GM19043 (cell line): Measurements from ENCODE around the gene CHN1.
A peak's percentile ranks its signal among the peaks of the same experiment; 100 is the strongest.

Experiments used
- ATAC-seq: cut with Tn5 transposase; IDR thresholded peaks from one replicate; pipeline ENCODE4 v1.9.1; 2021; ENCODE audit warnings: low read depth; ENCODE audit not compliant: unreplicated experiment

CHN1 gene

DNA sequence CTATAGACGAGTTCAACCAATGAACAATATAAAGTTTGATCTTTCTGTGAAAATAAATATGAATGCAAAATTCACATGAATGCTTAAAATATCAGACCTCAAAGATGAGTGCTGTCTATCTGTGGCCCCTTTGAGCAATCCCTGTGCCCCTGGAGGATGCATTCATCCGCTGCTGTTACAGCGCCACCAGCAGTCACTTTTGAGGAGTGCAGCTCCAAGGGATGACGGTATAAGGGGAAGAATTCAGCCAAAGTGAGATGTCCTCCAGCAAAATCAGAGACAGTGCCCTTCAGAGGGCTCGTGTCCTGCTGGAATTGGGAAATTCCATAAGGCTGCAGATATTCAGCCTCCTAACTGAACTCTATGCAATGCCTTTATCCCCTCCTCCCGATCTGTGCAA lies 229.0 kb downstream of the CHN1 start:
- no peak for ATAC-seq

DNA sequence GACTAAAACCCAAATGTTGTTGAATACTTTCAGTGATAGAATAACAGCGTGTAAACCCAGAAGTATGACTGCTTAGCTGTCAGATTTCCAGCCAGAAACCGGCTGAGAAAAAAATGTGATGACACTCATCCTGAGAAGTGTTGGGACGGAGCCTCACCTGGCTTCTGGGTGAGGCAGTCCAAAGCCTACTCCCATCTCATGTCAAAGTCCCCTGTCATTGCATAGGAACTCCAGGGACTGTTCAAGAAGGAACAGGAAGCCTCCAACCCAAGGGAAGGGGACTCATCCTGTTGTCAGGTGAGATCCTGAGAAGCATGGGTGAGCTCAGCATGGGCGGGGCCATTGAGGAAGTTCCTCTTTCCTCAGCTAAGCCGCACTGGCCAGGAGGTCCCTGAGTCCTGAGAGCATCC lies 229.6 kb downstream of the CHN1 start:
- ATAC-seq, result no peak

DNA sequence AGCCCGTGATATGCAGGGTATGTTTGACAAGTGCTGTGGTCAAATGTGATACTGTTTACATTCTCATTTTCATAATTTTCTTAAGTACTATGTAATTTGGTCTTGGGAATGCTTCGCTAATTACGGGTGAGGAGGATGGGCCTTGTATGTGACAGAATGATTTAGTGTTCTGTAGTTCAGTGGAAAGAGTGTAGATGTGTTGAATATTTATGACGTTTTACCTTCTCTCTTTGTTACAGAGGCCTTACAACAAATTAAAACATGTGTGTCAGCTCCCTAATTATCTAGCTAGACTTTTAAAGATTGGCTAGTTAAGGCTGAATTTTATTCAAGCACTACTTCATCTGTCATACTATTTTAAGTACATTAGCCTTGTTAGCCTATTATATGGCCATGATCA lies 230.3 kb downstream of the CHN1 start:
- ATAC-seq, result no peak

GRCh38 chr2:174773215-174773614 lies 232.0 kb downstream of the CHN1 start:
- ATAC-seq, result no peak

- no peak for ATAC-seq
Observed at GRCh38 chr2:174772472-174772801, 232.7 kb downstream of the CHN1 start.

DNA sequence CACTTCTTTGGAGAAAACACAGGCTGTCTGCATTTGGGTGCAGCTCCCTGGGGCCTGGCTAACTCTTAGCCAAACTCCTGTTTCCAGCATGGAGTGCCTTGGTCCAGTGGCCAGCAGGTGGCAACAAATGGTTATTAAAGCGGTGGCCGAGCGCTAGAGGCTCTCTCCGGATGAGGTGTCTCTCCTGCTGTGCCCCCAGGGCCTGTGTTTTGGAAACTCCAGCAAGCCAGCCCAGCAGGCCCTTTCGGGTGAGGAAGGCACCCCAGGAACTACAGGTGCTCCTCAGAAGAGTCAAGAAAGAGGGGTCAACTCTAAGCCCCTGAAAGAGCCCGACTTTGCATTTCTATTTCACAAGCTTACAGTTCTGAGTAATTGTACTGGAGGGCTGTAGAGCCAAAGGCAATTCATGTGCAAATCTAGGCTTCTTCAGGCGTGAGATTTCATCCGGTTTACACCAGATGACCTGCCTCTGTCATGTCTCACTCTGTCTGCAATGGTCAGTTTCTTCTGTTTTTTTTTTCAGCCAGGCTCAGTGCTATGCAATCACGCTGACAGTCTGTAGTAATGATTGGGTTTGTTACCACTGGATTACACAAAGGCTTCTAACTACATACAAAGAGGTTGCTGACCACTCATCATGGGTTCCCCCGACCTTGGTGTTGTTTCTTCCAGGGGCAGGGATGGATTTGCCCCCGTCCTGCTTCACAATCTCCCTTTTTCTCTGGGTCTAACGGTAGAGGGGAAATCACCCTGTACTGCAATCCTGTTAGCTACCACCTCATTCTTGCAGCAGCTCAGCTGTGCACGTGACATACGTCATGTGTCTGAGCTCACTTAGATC lies 233.3 kb downstream of the CHN1 start:
- ATAC-seq, result no peak

DNA sequence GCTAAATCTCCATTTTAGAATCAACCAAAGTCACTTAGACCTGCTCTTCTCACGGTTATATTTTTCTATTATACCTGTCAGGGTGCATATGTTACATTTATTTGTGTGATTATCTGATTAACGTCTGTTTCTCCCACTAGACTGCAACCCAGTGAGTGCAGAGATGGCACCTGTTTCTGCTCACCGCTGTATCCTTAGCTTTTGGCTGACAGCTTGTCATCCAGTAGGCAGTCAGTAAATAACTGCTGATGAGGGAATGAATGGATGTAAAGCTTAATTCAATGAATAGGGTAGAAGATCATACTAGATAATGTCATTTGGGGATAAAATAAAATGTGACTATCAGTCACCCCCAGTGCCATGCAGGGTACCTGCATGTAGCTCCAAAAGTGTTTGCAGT lies 234.0 kb downstream of the CHN1 start:
- ATAC-seq, result no peak

DNA sequence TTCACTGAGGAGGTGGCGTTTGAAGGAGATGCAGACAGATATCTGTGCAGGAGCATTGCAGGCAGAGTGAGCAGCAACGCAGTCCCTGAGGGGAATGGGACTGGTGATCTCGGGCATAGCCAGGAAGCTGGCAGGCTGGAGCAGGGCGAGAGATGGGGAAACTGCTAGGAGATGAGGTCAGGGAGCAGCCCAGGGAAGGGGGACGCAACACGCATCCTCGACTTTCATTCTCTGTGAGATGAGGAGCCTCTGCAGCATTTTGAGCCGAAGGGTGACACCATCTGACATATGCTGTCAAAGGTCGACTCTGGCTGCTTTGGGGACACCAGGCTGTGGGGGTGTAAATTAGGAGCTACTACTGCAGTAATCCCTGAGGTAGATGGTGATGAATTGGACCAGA lies 236.6 kb downstream of the CHN1 start:
- ATAC-seq, result no peak

DNA sequence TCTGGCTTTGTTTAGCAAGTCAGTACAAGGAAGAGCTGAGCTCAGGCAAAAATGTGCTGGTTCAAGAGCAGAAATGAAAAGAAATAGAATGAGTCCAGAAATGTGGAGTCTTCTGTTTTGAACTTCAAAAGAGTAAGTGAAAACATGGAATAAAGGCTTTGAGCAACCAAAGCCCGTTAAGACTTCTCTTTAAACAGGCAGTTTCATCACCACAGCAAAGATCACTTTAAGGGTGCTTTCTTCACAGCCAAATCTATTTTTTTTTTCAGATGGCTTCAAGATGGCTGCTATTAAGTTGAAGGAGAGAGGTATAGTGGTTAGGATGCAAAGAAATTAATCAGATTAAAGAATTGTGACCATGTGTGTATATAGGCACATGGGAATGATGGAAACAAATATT lies 238.9 kb downstream of the CHN1 start:
- no peak for ATAC-seq

- ATAC-seq, result no peak
Observed at GRCh38 chr2:174765576-174765975, 239.6 kb downstream of the CHN1 start.

DNA sequence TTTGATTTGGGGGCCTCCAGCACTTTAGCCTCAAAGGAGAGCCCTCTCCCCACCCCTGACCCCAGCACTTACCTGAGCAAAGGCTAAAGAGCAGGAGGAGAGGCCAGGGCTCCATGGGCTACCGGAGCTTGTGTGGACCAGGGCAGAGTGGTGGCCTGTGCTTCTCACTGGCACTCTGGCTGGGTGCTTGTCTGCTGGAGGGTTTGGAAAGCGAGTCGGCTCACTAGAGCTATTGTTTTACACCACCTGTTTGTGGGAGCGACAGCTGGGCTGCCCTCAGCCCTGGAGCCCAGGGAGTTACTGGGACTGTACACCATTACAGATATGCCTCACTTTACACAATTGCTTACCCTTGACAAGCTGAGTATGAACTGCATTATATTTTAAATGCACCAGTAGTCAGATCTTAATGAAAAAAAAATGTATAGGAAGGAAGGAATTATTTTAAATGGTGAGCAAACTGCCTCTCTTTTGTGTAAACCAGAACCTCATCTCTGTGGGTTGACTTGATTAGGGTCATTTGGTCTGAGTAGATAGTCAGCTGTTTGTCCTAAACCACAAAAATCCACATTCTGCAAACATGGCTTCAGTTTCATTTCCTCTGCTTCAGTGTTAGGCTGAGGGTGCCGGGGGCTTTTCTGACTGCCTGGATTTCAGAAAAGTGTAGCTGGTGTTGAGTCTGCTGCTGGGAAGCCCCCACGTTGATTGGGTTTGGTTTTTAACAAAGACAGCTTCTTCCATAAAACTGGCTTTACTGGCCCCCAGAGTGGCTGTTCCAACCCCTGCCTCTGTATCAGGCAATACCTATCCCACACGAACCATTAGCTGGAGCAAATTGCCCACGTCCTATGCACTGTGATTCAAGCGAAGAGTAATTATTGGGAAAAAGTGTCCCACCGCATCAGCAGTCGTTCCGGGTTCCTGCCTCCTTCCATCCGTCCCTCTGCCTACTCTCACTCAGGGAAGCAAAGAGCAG lies 240.6 kb downstream of the CHN1 start, which contains the start of gene CHRNA1:
CHRNA1 (minus strand) TSS at position 193 of the 976 bp plus-strand sequence; CDS start at position 115, 78 bp downstream.
- no peak for ATAC-seq

GRCh38 chr2:174763780-174764179 lies 241.4 kb downstream of the CHN1 start:
- ATAC-seq, result no peak

- ATAC-seq, result no peak
Observed at GRCh38 chr2:174762464-174762863, 242.7 kb downstream of the CHN1 start.

DNA sequence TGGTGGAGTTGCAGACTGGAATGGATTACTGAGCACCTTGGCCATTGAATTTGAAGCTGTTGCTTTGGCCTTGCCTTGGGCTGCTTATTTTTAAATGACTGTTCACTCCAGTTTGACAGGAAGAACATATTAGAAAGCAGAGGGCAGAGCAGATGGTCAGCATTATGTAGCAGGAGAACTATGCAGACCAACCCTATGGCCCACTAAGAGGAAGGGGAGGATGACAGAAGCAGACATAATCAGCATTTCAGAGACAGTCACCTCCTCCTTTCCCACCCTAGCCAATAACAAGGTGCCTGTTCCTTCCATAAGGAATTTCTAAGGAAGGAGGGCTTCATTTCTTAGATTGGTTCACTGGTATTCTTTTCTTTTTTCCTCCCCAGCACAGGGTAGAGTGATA lies 243.3 kb downstream of the CHN1 start:
- ATAC-seq, result no peak

- ATAC-seq, result no peak
Observed at GRCh38 chr2:174760845-174761473, 244.2 kb downstream of the CHN1 start.

DNA sequence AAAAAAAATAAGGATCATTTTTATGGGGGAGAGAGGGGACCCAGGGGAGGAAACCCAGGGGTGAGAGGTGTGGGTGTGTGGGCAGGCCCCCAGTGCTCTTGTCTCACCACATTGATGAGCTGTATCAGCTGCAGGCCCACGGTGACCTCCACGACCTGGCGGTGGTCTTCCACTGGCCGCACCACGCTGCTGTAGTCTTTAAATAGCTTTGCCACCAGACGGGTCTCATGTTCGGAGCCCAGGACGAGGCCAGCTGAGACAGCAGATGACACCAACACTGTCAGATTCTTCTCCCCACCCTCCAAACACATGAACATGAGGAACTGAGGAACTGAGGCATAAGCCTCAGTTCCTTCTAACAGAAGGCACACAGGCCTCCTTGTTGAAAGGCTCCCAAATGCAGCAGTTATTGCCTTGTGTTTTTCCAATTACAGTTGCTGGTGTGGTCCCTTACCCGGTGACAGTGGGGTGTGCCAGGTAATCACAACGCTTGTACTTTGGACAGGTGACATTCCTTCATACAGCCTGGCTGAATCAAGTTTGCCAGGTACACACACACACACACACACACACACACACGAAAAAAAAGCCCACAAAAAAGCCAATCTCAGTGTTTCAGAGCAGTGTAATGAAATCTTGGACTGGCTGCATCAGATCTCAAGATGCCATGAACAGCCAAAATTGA lies 245.7 kb downstream of the CHN1 start:
- no peak for ATAC-seq

DNA sequence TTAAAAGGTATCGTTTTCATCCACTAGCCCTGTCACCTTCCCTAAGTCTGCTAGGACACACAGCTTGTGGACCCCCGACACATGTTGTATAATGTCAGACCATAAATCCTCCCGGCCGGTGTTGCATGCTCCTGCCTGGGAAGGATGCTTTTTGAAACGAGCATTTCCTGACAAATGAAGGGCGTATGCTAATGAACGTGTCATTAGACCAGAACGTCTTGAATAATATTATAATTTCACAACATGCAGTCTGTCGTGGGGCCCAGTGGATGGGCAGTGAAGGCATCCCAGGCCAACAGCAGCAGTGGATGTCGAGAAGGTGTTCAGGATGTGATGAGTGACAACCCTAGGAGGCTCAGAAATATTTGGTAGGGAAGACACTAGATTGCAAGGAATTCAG lies 248.4 kb downstream of the CHN1 start:
- no peak for ATAC-seq

GRCh38 chr2:174753038-174753633 lies 252.0 kb downstream of the CHN1 start:
- ATAC-seq, result peak; percentile 1

- peak; percentile 88 for ATAC-seq
Observed at GRCh38 chr2:174752403-174753037, 252.7 kb downstream of the CHN1 start.
